Effector memory CD8-positive, alpha-beta T cell (primary cell): ENCODE data around the gene DCTD.
"Not testable (repeated sequence)": the region's sequence is repeated elsewhere in the genome, so short reads cannot be mapped to it uniquely, and the experiment has no call there.

Experiments
- ATAC-seq: fragments of 150-1000 bp; cut with Tn5 transposase; replicated peaks from 2 replicates; pipeline ENCODE4 v1.10.0; 2021; ENCODE audit warnings: mild to moderate bottlenecking, moderate library complexity
- DNase-seq, 3 experiments: peaks; one replicate each; pipeline ENCODE4 v3.0.0; 2021
- H3K27ac Mint-ChIP-seq, 2 donors: one replicate each; pipeline ENCODE4 v1.8.0; 2022; ENCODE audit warnings: mild to moderate bottlenecking in 2 of 2, mixed read lengths in 2 of 2, moderate library complexity in 2 of 2
- H3K27me3 Mint-ChIP-seq, 2 donors: one replicate each; pipeline ENCODE4 v1.8.0; 2022; ENCODE audit warnings: mixed read lengths in 2 of 2
- H3K36me3 Mint-ChIP-seq: one replicate; pipeline ENCODE4 v1.8.0; 2022; ENCODE audit warnings: mild to moderate bottlenecking, moderate library complexity, mixed read lengths; ENCODE audit not compliant: insufficient read depth
- H3K4me1 Mint-ChIP-seq, 2 donors: one replicate each; pipeline ENCODE4 v1.8.0; 2022; ENCODE audit warnings: low read depth in 2 of 2, mixed read lengths in 2 of 2
- H3K4me3 Mint-ChIP-seq, 2 donors: one replicate each; pipeline ENCODE4 v1.8.0; 2022; ENCODE audit warnings: mild to moderate bottlenecking in 2 of 2, mixed read lengths in 2 of 2, moderate library complexity in 2 of 2
- H3K9me3 Mint-ChIP-seq, 2 donors: one replicate each; pipeline ENCODE4 v1.8.0; 2022; ENCODE audit warnings: mixed read lengths in 2 of 2

The DCTD gene

GRCh38 chr4:182914357-182914756, 2.8 kb downstream of the DCTD start:
- H3K9me3 Mint-ChIP-seq = no peaks in the 10 kb centered on the region
- peaks cover 44 to 60% of the 10 kb centered on the region in 2 donors for H3K4me1 Mint-ChIP-seq
- DNase-seq (no peak), ATAC-seq (no peak)
- no peaks in the 10 kb centered on the region for H3K27me3 Mint-ChIP-seq
- H3K36me3 Mint-ChIP-seq = peaks cover 42% of the 10 kb centered on the region
- H3K27ac Mint-ChIP-seq = peak overlapping the region in 1 of 2 donors; percentile 29
- no peak overlapping the region for H3K4me3 Mint-ChIP-seq

GRCh38 chr4:182913621-182914020, 3.6 kb downstream of the DCTD start:
- DNase-seq = no peak
- Mint-ChIP-seq H3K27me3 (no peaks in the 10 kb centered on the region), H3K36me3 (peaks cover 45% of the 10 kb centered on the region), H3K4me1 (peaks cover 39 to 58% of the 10 kb centered on the region in 2 donors), H3K9me3 (no peaks in the 10 kb centered on the region), H3K27ac (peak overlapping the region; percentile 29 to 71), H3K4me3 (no peak overlapping the region)
- no peak for ATAC-seq

GRCh38 chr4:182913036-182913435, 4.2 kb downstream of the DCTD start:
- H3K27ac Mint-ChIP-seq = peak overlapping the region in 1 of 2 donors; percentile 71
- ATAC-seq (no peak), DNase-seq (no peak)
- H3K4me1 Mint-ChIP-seq = peaks cover 36 to 53% of the 10 kb centered on the region in 2 donors
- no peaks in the 10 kb centered on the region for H3K27me3 Mint-ChIP-seq
- H3K9me3 Mint-ChIP-seq = no peaks in the 10 kb centered on the region
- H3K4me3 Mint-ChIP-seq = peak overlapping the region in 1 of 2 donors; percentile 40
- peaks cover 49% of the 10 kb centered on the region for H3K36me3 Mint-ChIP-seq

- Mint-ChIP-seq H3K27ac (no peak overlapping the region), H3K4me1 (peaks cover 27 to 41% of the 10 kb centered on the region in 2 donors), H3K4me3 (no peak overlapping the region), H3K9me3 (no peaks in the 10 kb centered on the region), H3K36me3 (peaks cover 42% of the 10 kb centered on the region), H3K27me3 (no peaks in the 10 kb centered on the region)
- no peak for ATAC-seq
- DNase-seq = no peak
Measured at GRCh38 chr4:182908124-182908523, 9.1 kb downstream of the DCTD start.

- Mint-ChIP-seq H3K36me3 (peaks cover 39% of the 10 kb centered on the region), H3K4me3 (no peak overlapping the region), H3K27ac (no peak overlapping the region), H3K4me1 (peaks cover 21 to 34% of the 10 kb centered on the region in 2 donors), H3K27me3 (no peaks in the 10 kb centered on the region), H3K9me3 (no peaks in the 10 kb centered on the region)
- ATAC-seq (no peak), DNase-seq (no peak)
Measured at GRCh38 chr4:182907396-182907795, 9.8 kb downstream of the DCTD start.

GRCh38 chr4:182906786-182907185, 10.4 kb downstream of the DCTD start:
- H3K4me1 Mint-ChIP-seq = peaks cover 19 to 36% of the 10 kb centered on the region in 2 donors
- ATAC-seq = no peak
- H3K36me3 Mint-ChIP-seq = peaks cover 34% of the 10 kb centered on the region
- no peak overlapping the region for H3K27ac Mint-ChIP-seq
- no peak for DNase-seq
- H3K9me3 Mint-ChIP-seq = no peaks in the 10 kb centered on the region
- no peak overlapping the region for H3K4me3 Mint-ChIP-seq
- no peaks in the 10 kb centered on the region for H3K27me3 Mint-ChIP-seq

DNA sequence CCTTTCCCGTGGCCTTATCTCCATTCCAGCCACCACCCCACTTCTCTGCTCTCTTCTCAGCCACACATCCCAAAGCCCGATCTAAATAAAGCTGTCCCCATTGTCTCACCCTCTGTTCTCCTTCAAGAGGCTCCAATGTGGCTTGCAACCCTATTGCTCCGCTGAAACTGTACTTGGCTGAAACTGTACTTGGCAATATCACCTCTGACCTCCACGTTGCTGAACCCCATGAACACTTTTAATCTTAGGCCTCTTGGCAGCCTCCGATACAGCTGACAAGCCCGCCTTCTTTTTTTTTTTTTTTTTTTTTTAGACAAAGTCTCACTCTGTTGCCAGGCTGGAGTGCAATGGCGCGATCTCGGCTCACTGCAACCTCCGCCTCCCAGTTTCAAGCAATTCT, 12.1 kb downstream of the DCTD start:
- Mint-ChIP-seq H3K36me3 (peaks cover 30% of the 10 kb centered on the region), H3K27ac (peak overlapping the region; percentile 1 to 69)

GRCh38 chr4:182904211-182904761, 12.9 kb downstream of the DCTD start:
- DNase-seq = no peak
- H3K9me3 Mint-ChIP-seq = no peaks in the 10 kb centered on the region
- H3K4me1 Mint-ChIP-seq = peaks cover 15 to 22% of the 10 kb centered on the region in 2 donors
- peak overlapping the region; percentile 1 to 69 for H3K27ac Mint-ChIP-seq
- no peak for ATAC-seq
- H3K36me3 Mint-ChIP-seq = peaks cover 26% of the 10 kb centered on the region
- H3K27me3 Mint-ChIP-seq = no peaks in the 10 kb centered on the region
- no peak overlapping the region for H3K4me3 Mint-ChIP-seq

More for the DNA sequence above, 12.1 kb downstream of the DCTD start:
- H3K4me1 Mint-ChIP-seq = peaks cover 15 to 25% of the 10 kb centered on the region in 2 donors
- no peak overlapping the region for H3K4me3 Mint-ChIP-seq
- no peaks in the 10 kb centered on the region for H3K27me3 Mint-ChIP-seq
- no peak for ATAC-seq
- no peaks in the 10 kb centered on the region for H3K9me3 Mint-ChIP-seq
- no peak for DNase-seq

GRCh38 chr4:182903013-182903412, 14.2 kb downstream of the DCTD start:
- peaks cover 15 to 26% of the 10 kb centered on the region in 2 donors for H3K4me1 Mint-ChIP-seq
- H3K27ac Mint-ChIP-seq = peak overlapping the region in 1 of 2 donors; percentile 69
- no peak overlapping the region for H3K4me3 Mint-ChIP-seq
- H3K27me3 Mint-ChIP-seq = no peaks in the 10 kb centered on the region
- no peaks in the 10 kb centered on the region for H3K9me3 Mint-ChIP-seq
- ATAC-seq (no peak), DNase-seq (no peak)
- peaks cover 28% of the 10 kb centered on the region for H3K36me3 Mint-ChIP-seq

DNA sequence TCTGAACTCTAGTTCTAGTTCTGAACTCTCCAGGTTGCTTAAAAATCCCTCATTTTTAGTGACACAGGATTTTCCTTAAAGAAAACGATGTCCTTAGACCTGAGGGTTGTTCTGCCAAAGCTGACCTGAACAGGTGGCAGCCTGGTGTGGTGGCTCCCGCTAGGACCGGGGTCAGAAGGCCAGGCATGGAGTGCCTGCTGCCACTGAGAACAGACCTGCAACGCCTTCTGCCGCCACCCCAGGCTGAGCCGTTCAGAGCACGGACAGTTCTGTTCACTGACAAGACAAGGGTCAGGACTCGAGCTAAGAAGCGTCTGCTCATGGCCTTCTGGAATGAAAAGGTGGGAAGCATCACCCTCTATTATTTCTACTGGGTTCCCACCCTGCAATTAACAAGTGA, 15.8 kb downstream of the DCTD start:
- Mint-ChIP-seq H3K4me3 (no peak overlapping the region), H3K27me3 (no peaks in the 10 kb centered on the region), H3K4me1 (peaks cover 15 to 26% of the 10 kb centered on the region in 2 donors), H3K36me3 (peaks cover 27% of the 10 kb centered on the region), H3K27ac (peak overlapping the region in 1 of 2 donors; percentile 29), H3K9me3 (no peaks in the 10 kb centered on the region)
- ATAC-seq = no peak
- DNase-seq = no peak

GRCh38 chr4:182900021-182900420, 17.2 kb downstream of the DCTD start:
- ATAC-seq, DNase-seq, H3K27ac Mint-ChIP-seq, H3K27me3 Mint-ChIP-seq, H3K9me3 Mint-ChIP-seq, H3K4me3 Mint-ChIP-seq: not testable (repeated sequence)
- Mint-ChIP-seq H3K4me1 (peaks cover 7 to 19% of the 10 kb centered on the region in 2 donors), H3K36me3 (peaks cover 36% of the 10 kb centered on the region)

GRCh38 chr4:182898479-182898799, 18.7 kb downstream of the DCTD start:
- Mint-ChIP-seq H3K36me3 (peaks cover 46% of the 10 kb centered on the region), H3K9me3 (no peaks in the 10 kb centered on the region), H3K4me1 (peaks cover 0 to 11% of the 10 kb centered on the region in 2 donors), H3K27me3 (no peaks in the 10 kb centered on the region), H3K27ac (peak overlapping the region in 1 of 2 donors; percentile 38), H3K4me3 (no peak overlapping the region)
- ATAC-seq (no peak), DNase-seq (no peak)

DNA sequence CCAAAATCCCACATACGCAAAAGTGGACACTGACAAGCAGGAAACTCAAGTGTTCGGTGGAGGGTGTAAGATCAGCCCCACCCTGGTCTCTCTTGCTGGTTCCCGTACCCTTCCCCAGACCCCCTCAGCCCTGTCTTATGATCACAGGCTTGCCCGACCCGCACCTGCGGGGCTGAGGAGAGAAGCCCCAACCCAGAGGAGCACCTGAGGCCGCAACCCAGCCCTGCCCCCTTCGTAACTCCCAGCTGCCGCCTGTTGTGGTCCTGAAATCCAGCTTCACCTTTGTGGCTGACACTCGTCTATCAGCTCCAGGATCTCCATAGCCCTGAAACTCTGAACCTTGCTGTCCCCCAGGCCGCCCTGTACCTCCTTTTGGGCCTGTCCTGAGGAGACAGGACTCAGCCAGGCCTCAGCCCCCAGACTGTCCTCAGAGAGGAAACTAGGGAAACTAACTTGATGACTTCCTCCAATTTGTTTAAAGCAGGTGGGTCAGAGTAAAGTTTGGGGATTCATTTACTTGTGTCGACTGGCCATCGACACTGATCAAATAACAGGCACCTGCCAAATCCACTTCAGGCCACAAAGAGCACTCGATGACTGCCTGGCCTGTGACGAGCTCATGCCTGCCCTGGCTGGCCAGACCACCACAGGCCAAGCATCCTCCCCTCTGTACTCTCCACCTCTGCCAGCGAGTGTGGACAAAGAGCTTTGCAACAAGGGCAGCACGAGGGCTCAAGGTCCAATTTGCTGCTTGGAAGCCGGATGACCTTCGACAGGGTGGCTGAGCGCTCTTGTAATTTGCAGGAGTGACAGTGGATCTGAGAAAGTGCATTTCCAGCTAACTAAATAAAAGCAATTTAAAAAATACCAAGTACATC, 19.3 kb downstream of the DCTD start:
- peaks cover 0 to 11% of the 10 kb centered on the region in 2 donors for H3K4me1 Mint-ChIP-seq
- ATAC-seq (no peak), DNase-seq (no peak)
- H3K36me3 Mint-ChIP-seq = peaks cover 52% of the 10 kb centered on the region
- no peaks in the 10 kb centered on the region for H3K27me3 Mint-ChIP-seq
- no peak overlapping the region for H3K4me3 Mint-ChIP-seq
- H3K9me3 Mint-ChIP-seq = no peaks in the 10 kb centered on the region
- peak overlapping the region in 1 of 2 donors; percentile 38 for H3K27ac Mint-ChIP-seq

- no peak overlapping the region for H3K4me3 Mint-ChIP-seq
- peak overlapping the region in 1 of 2 donors; percentile 71 for H3K27ac Mint-ChIP-seq
- DNase-seq (no peak), ATAC-seq (no peak)
- no peaks in the 10 kb centered on the region for H3K27me3 Mint-ChIP-seq
- no peaks in the 10 kb centered on the region for H3K9me3 Mint-ChIP-seq
- peaks cover 0 to 6% of the 10 kb centered on the region in 2 donors for H3K4me1 Mint-ChIP-seq
- H3K36me3 Mint-ChIP-seq = peaks cover 66% of the 10 kb centered on the region
Measured at GRCh38 chr4:182896421-182896820, 20.8 kb downstream of the DCTD start.
